Caco-2 (cell line): ENCODE results near the gene RPUSD1. TPM values are rescaled to one million over a fixed set of nuclear protein-coding genes. Genes with fewer than 3 reads are reported as not detected.

ENCODE experiments used
- BruUV-seq: library from RNA; stranded (reverse); fragments of 400-500 nt; replicated peaks from 2 replicates; lab custom pipeline; 2021; lab: Mats Ljungman, UMichigan
- CTCF ChIA-PET: fragments of 300-600 bp; sonication (Branson Sonifier 250); formaldehyde crosslinking; loops from one replicate; lab custom pipeline; 2022; ENCODE audit warnings: antibody characterized with exemption; lab: Charles Lee
- POLR2A ChIA-PET: fragments of 300-600 bp; sonication (Branson Sonifier 250); formaldehyde crosslinking; loops from one replicate; lab custom pipeline; 2022; ENCODE audit warnings: antibody characterized with exemption; lab: Charles Lee
- DNase-seq, 2 experiments: peaks; one replicate each; pipeline versions ENCODE4 v3.0.0 to v3.0.0-alpha.2; 2020 to 2022
- H3K27me3 ChIP-seq: replicated peaks from 2 replicates; pipeline ENCODE4 v1.6.0; 2011; ENCODE audit warnings: low read length; ENCODE audit not compliant: control insufficient read depth, insufficient read depth
- H3K36me3 ChIP-seq: 2 replicates; pipeline ENCODE4 v1.5.1; 2011; ENCODE audit warnings: low read length; ENCODE audit not compliant: control insufficient read depth, insufficient read depth
- H3K4me1 ChIP-seq: fragments of 250-450 bp; sonication (Bioruptor Pico); 2 replicates; pipeline ENCODE4 v1.5.1; 2020; ENCODE audit warnings: mild to moderate bottlenecking
- H3K4me3 ChIP-seq: 2 replicates; pipeline ENCODE4 v1.5.1; 2011; ENCODE audit warnings: low read depth, mild to moderate bottlenecking, control low read depth, low read length
- H3K9me3 ChIP-seq: fragments of 250-450 bp; sonication (Bioruptor Pico); 2 replicates; pipeline ENCODE4 v1.5.1; 2020; ENCODE audit warnings: mild to moderate bottlenecking, moderate library complexity
- H3K27ac Mint-ChIP-seq: one replicate; pipeline ENCODE4 v1.8.0; 2022; ENCODE audit warnings: mixed read lengths; ENCODE audit not compliant: unreplicated experiment
- H3K27me3 Mint-ChIP-seq: one replicate; pipeline ENCODE4 v1.8.0; 2022; ENCODE audit warnings: mixed read lengths; ENCODE audit not compliant: insufficient read depth, unreplicated experiment
- H3K36me3 Mint-ChIP-seq: one replicate; pipeline ENCODE4 v1.8.0; 2022; ENCODE audit warnings: mild to moderate bottlenecking, mixed read lengths; ENCODE audit not compliant: insufficient read depth, unreplicated experiment
- H3K4me1 Mint-ChIP-seq: one replicate; pipeline ENCODE4 v1.8.0; 2022; ENCODE audit warnings: low read depth, mixed read lengths; ENCODE audit not compliant: unreplicated experiment
- H3K4me3 Mint-ChIP-seq: one replicate; pipeline ENCODE4 v1.8.0; 2022; ENCODE audit warnings: mild to moderate bottlenecking, moderate library complexity, mixed read lengths; ENCODE audit not compliant: unreplicated experiment
- H3K9me3 Mint-ChIP-seq: one replicate; pipeline ENCODE4 v1.8.0; 2022; ENCODE audit warnings: mixed read lengths; ENCODE audit not compliant: unreplicated experiment
- CTCF ChIP-seq, 2 experiments: fragments of 200-600 bp in 1 of 2; IDR thresholded peaks; 1 replicate in 1 of 2; 2 replicates in 1 of 2; pipeline versions ENCODE4 v1.5.1 to v1.8.0; 2011 to 2022; ENCODE audit warnings: antibody characterized with exemption in 1 of 2, control low read depth in 1 of 2, inconsistent platforms in 1 of 2, low read depth in 1 of 2, low read length in 1 of 2, mild to moderate bottlenecking in 1 of 2, moderate library complexity in 1 of 2; ENCODE audit not compliant: insufficient read depth in 1 of 2, severe bottlenecking in 1 of 2, unreplicated experiment in 1 of 2
- intact Hi-C: fragments of 100-400 bp; cut with micrococcal nuclease; formaldehyde crosslinking; loops from one replicate; pipeline ENCODE4 v1.10.0; 2022; ENCODE audit not compliant: unreplicated experiment
- total RNA-seq: library from RNA; stranded (reverse); gene quantifications from 2 replicates; pipeline ENCODE4 v1.2.3, GENCODE V29; 2022

The RPUSD1 gene
- total RNA-seq, 1 experiment from 2014 or later: 44.0 TPM

- Mint-ChIP-seq H3K27me3 (no peaks in the 10 kb centered on the region), H3K36me3 (no peaks in the 10 kb centered on the region), H3K4me1 (no peaks in the 10 kb centered on the region), H3K27ac (no peak overlapping the region), H3K9me3 (no peaks in the 10 kb centered on the region), H3K4me3 (no peak overlapping the region)
- intact Hi-C loops: no loop called here
- Histone ChIP-seq H3K9me3 (no peaks in the 10 kb centered on the region), H3K36me3 (no peaks in the 10 kb centered on the region), H3K4me3 (no peak overlapping the region), H3K4me1 (0 out of 2 replicates have a peak, but pooled peaks cover 3% of the 10 kb centered on the region), H3K27me3 (no peaks in the 10 kb centered on the region)
- BruUV-seq: no TSS peak
- POLR2A ChIA-PET: interaction anchor here (0.6 kb wide), 1 partner anchor 263 kb away, joined by 5 read pairs; no protein-coding TSS in a partner anchor
- CTCF ChIA-PET: no interaction called here
- no peak for TF ChIP-seq CTCF (IDR thresholded peaks at IDR 0.05; ENCODE audit: insufficient read depth in 1 of 2, low read depth in 1 of 2, low read length in 1 of 2, severe bottlenecking in 1 of 2, unreplicated experiment in 1 of 2)
- no peak for DNase-seq
Measured at GRCh38 chr16:819336-820043, 31.3 kb upstream of the RPUSD1 start.

- intact Hi-C loops: no loop called here
- H3K27ac Mint-ChIP-seq: no peak overlapping the region
- Histone ChIP-seq H3K27me3 (no peaks in the 10 kb centered on the region), H3K4me3 (no peak overlapping the region), H3K4me1 (peaks cover 8% of the 10 kb centered on the region), H3K9me3 (no peaks in the 10 kb centered on the region), H3K36me3 (no peaks in the 10 kb centered on the region)
- no peaks in the 10 kb centered on the region for H3K9me3 Mint-ChIP-seq
- no peaks in the 10 kb centered on the region for H3K4me1 Mint-ChIP-seq
- peaks cover 6% of the 10 kb centered on the region for H3K36me3 Mint-ChIP-seq
- no peak overlapping the region for H3K4me3 Mint-ChIP-seq
- BruUV-seq: no TSS peak
- H3K27me3 Mint-ChIP-seq: no peaks in the 10 kb centered on the region
- DNase-seq: no peak
- TF ChIP-seq CTCF (IDR thresholded peaks at IDR 0.05; ENCODE audit: insufficient read depth in 1 of 2, low read depth in 1 of 2, low read length in 1 of 2, severe bottlenecking in 1 of 2, unreplicated experiment in 1 of 2): no peak
- POLR2A ChIA-PET: interaction anchor here (0.6 kb wide), 1 partner anchor 264 kb away, joined by 5 read pairs; no protein-coding TSS in a partner anchor
- CTCF ChIA-PET: no interaction called here
Measured at GRCh38 chr16:818592-818991, 30.4 kb upstream of the RPUSD1 start.

GRCh38 chr16:818132-818531 lies 30.0 kb upstream of the RPUSD1 start:
- no peaks in the 10 kb centered on the region for H3K4me1 Mint-ChIP-seq
- POLR2A ChIA-PET: no interaction called here
- H3K9me3 Mint-ChIP-seq: no peaks in the 10 kb centered on the region

More at GRCh38 chr16:818132-818531, 30.0 kb upstream of the RPUSD1 start:
- no peaks in the 10 kb centered on the region for H3K27me3 Mint-ChIP-seq
- H3K4me3 Mint-ChIP-seq: no peak overlapping the region
- no peak for TF ChIP-seq CTCF (IDR thresholded peaks at IDR 0.05; ENCODE audit: insufficient read depth in 1 of 2, low read depth in 1 of 2, low read length in 1 of 2, severe bottlenecking in 1 of 2, unreplicated experiment in 1 of 2)
- Histone ChIP-seq H3K4me1 (peaks cover 13% of the 10 kb centered on the region), H3K27me3 (no peaks in the 10 kb centered on the region), H3K4me3 (no peak overlapping the region), H3K9me3 (no peaks in the 10 kb centered on the region), H3K36me3 (no peaks in the 10 kb centered on the region)
- no peak for DNase-seq
- BruUV-seq: no TSS peak
- intact Hi-C loops: no loop called here
- CTCF ChIA-PET: no interaction called here
- no peak overlapping the region for H3K27ac Mint-ChIP-seq
- H3K36me3 Mint-ChIP-seq: peaks cover 6% of the 10 kb centered on the region
